Right hindlimb (tissue), 1 donor: ENCODE results near the gene MRPS12.
"Not testable (repeated sequence)": the region's sequence is repeated elsewhere in the genome, so short reads cannot be mapped to it uniquely, and the experiment has no call there.

ENCODE experiments used
- DNase-seq: peaks from one replicate; pipeline ENCODE4 v3.0.0-alpha.2; 2018

MRPS12 gene

GRCh38 chr19:38912600-38913514 is 17.9 kb upstream of the MRPS12 start:
- DNase-seq = no peak

GRCh38 chr19:38913958-38914357 is 16.8 kb upstream of the MRPS12 start:
- DNase-seq = no peak

GRCh38 chr19:38915329-38916321 is 15.1 kb upstream of the MRPS12 start:
- no peak for DNase-seq

GRCh38 chr19:38917516-38917915 is 13.2 kb upstream of the MRPS12 start:
- DNase-seq = no peak

- DNase-seq = no peak
These were observed 12.7 kb upstream of the MRPS12 start for GRCh38 chr19:38917921-38918491.

- DNase-seq = no peak
These were observed 12.2 kb upstream of the MRPS12 start for GRCh38 chr19:38918526-38918925.

GRCh38 chr19:38919837-38920601 is 10.7 kb upstream of the MRPS12 start:
- DNase-seq = no peak

GRCh38 chr19:38920602-38921419 is 9.9 kb upstream of the MRPS12 start:
- no peak for DNase-seq

- no peak for DNase-seq
These were observed 9.1 kb upstream of the MRPS12 start for GRCh38 chr19:38921420-38922274.

- no peak for DNase-seq
These were observed 8.3 kb upstream of the MRPS12 start for GRCh38 chr19:38922482-38922881.

- no peak for DNase-seq
These were observed 6.4 kb upstream of the MRPS12 start for GRCh38 chr19:38924388-38924787.

GRCh38 chr19:38928391-38929001 is 2.2 kb upstream of the MRPS12 start:
- no peak for DNase-seq

- DNase-seq = peak; percentile 96
These were observed 592 bp upstream of the MRPS12 start, which contains the start of gene SARS2 for GRCh38 chr19:38929929-38930775. Gene SARS2, minus strand, starts transcription at chr19:38930763. Its CDS starts 27 bp downstream, at chr19:38930736.

GRCh38 chr19:38931521-38931793 is 713 bp downstream of the MRPS12 start:
- no peak for DNase-seq

GRCh38 chr19:38932425-38933179 is 1.9 kb downstream of the MRPS12 start:
- DNase-seq = no peak

- DNase-seq = no peak
These were observed 2.8 kb downstream of the MRPS12 start for GRCh38 chr19:38933544-38933943.

- DNase-seq = no peak
These were observed 9.2 kb downstream of the MRPS12 start for GRCh38 chr19:38939957-38940356.

- DNase-seq = not testable (repeated sequence)
These were observed 10.7 kb downstream of the MRPS12 start for GRCh38 chr19:38941466-38941865.
